HepG2 (cell line): ENCODE results near the gene SETD2. TPM values are rescaled to one million over a fixed set of nuclear protein-coding genes. Genes with fewer than 3 reads are reported as not detected.

Experiments used
- ATF6 ChIP-seq: sonication (generic); formaldehyde crosslinking; conservative IDR thresholded peaks from 2 replicates; pipeline ENCODE4 v1.4.0; 2020; ENCODE audit warnings: missing genetic modification reagents
- FOSL1 ChIP-seq: sonication (generic); formaldehyde crosslinking; IDR thresholded peaks from 2 replicates; pipeline ENCODE4 v1.9.0; 2021; ENCODE audit warnings: missing genetic modification reagents, borderline replicate concordance
- KAT7 ChIP-seq: IDR thresholded peaks from 2 replicates; pipeline ENCODE4 v1.6.1; 2018; ENCODE audit warnings: borderline replicate concordance, missing compliant biosample characterization
- MTA1 ChIP-seq: sonication (generic); formaldehyde crosslinking; IDR thresholded peaks from 2 replicates; pipeline ENCODE4 v1.4.0; 2020; ENCODE audit warnings: missing genetic modification reagents, mild to moderate bottlenecking, borderline replicate concordance
- MXI1 ChIP-seq: IDR thresholded peaks from 3 replicates; pipeline ENCODE4 v1.6.1; 2012; ENCODE audit warnings: low read depth, low read length, inconsistent platforms, borderline replicate concordance
- NFE2L1 ChIP-seq: sonication (generic); formaldehyde crosslinking; IDR thresholded peaks from 2 replicates; pipeline ENCODE4 v1.4.0; 2020; ENCODE audit warnings: missing genetic modification reagents, mild to moderate bottlenecking, borderline replicate concordance
- ZBTB40 ChIP-seq, 2 experiments: fragments of 450-650 bp in 1 of 2; sonication (generic) in 1 of 2; formaldehyde crosslinking in 1 of 2; IDR thresholded peaks; 2 replicates each; pipeline versions ENCODE4 v1.6.1 to v1.8.0; 2016 to 2022; ENCODE audit warnings: antibody characterized with exemption in 1 of 2, mild to moderate bottlenecking in 1 of 2, missing genetic modification reagents in 1 of 2
- ZC3H13 ChIP-seq: sonication (generic); formaldehyde crosslinking; IDR thresholded peaks from 2 replicates; pipeline ENCODE4 v1.8.1; 2023; ENCODE audit warnings: mild to moderate bottlenecking, missing genetic modification reagents, moderate library complexity
- ZNF335 ChIP-seq: sonication (generic); formaldehyde crosslinking; IDR thresholded peaks from 2 replicates; pipeline ENCODE4 v1.4.0; 2020; ENCODE audit warnings: missing genetic modification reagents
- ZNF350 ChIP-seq: sonication (generic); formaldehyde crosslinking; IDR thresholded peaks from 2 replicates; pipeline ENCODE4 v1.4.0; 2020; ENCODE audit warnings: mild to moderate bottlenecking, low read depth, missing genetic modification reagents, borderline replicate concordance
- ZNF552 ChIP-seq: sonication (generic); formaldehyde crosslinking; IDR thresholded peaks from 2 replicates; pipeline ENCODE4 v1.9.0; 2022; ENCODE audit warnings: missing genetic modification reagents, mild to moderate bottlenecking, borderline replicate concordance
- ZSCAN21 ChIP-seq: sonication (generic); formaldehyde crosslinking; IDR thresholded peaks from 2 replicates; pipeline ENCODE4 v1.8.0; 2022; ENCODE audit warnings: mild to moderate bottlenecking, missing genetic modification reagents, moderate library complexity, borderline replicate concordance
- polyA plus RNA-seq, 8 experiments: library from polyadenylated mRNA; depleted of rRNA in 3 of 8; stranded (reverse) in 7 of 8; unstranded in 1 of 8; fragments of >200 nt; fragmentation: Illumina TruSeq in 4 of 8; extraction: Trizol in 4 of 8; gene quantifications; 2 replicates each; pipeline versions ENCODE4 v1.2.1 to v1.2.3, GENCODE V29; 2011 to 2016; ENCODE audit warnings: low read depth in 4 of 8, missing spikeins in 1 of 8, mixed read lengths in 1 of 8; ENCODE audit not compliant: insufficient read depth in 1 of 8
- total RNA-seq, 5 experiments: library from RNA; depleted of rRNA; stranded (reverse); fragments of >200 nt; fragmentation: Illumina TruSeq; extraction: Trizol; gene quantifications; 2 replicates each; pipeline ENCODE4 v1.2.3, GENCODE V29; 2016; ENCODE audit warnings: low read depth in 1 of 5
- TF ChIP-seq, protein P1 (sequence below): sonication (generic); formaldehyde crosslinking; IDR thresholded peaks from 2 replicates; pipeline ENCODE4 v1.9.0; 2021; ENCODE audit warnings: missing genetic modification reagents, borderline replicate concordance

SETD2 gene
- total and polyA plus RNA-seq, 2 of the 13 experiments (the other 11 are each of a cell fraction or from before 2014, with no cell fraction given), result 14.2 to 24.2 TPM

GRCh38 chr3:47164007-47164881 is at the start of gene SETD2 (continued):
- TF ChIP-seq ZBTB40 (IDR thresholded peaks at IDR 0.05) (no peak), ZBTB40 (CRISPR knock-in tag; IDR thresholded peaks at IDR 0.05) (peak; percentile 50), MXI1 (peak; percentile 64; the same call in 1 of the 3 replicates), ZNF335 (peak; percentile 45; the same call in 1 of the 2 replicates), ATF6 (CRISPR knock-in tag) (0 out of 2 replicates have a peak, but pooled peaks have one; percentile 26), ZC3H13 (CRISPR knock-in tag) (peak; percentile 79; the same call in 1 of the 2 replicates), FOSL1 (CRISPR knock-in tag) (peak; percentile 60; the same call in 1 of the 2 replicates), ZNF552 (no peak; the same call in 1 of the 2 replicates), KAT7 (CRISPR knock-in tag) (peak; percentile 93; the same call in 1 of the 2 replicates), ZNF350 (CRISPR knock-in tag) (peak; percentile 65; the same call in 1 of the 2 replicates), MTA1 (CRISPR knock-in tag) (peak; percentile 70; the same call in 1 of the 2 replicates), NFE2L1 (CRISPR knock-in tag) (0 out of 2 replicates have a peak, but pooled peaks have one; percentile 13), ZSCAN21 (CRISPR knock-in tag) (peak; percentile 21; the same call in 1 of the 2 replicates)
- TF ChIP-seq, protein P1, sequence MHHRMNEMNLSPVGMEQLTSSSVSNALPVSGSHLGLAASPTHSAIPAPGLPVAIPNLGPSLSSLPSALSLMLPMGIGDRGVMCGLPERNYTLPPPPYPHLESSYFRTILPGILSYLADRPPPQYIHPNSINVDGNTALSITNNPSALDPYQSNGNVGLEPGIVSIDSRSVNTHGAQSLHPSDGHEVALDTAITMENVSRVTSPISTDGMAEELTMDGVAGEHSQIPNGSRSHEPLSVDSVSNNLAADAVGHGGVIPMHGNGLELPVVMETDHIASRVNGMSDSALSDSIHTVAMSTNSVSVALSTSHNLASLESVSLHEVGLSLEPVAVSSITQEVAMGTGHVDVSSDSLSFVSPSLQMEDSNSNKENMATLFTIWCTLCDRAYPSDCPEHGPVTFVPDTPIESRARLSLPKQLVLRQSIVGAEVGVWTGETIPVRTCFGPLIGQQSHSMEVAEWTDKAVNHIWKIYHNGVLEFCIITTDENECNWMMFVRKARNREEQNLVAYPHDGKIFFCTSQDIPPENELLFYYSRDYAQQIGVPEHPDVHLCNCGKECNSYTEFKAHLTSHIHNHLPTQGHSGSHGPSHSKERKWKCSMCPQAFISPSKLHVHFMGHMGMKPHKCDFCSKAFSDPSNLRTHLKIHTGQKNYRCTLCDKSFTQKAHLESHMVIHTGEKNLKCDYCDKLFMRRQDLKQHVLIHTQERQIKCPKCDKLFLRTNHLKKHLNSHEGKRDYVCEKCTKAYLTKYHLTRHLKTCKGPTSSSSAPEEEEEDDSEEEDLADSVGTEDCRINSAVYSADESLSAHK (CRISPR knock-in tag), result no peak
